Peyer's patch (tissue), 4 donors: ENCODE data around the gene ATP4A.

ENCODE experiments used
- POLR2A ChIP-seq, 2 donors: fragments of 450-650 bp; IDR thresholded peaks; one replicate each; pipeline ENCODE4 v1.5.1; 2017; ENCODE audit warnings: antibody characterized with exemption in 2 of 2, mild to moderate bottlenecking in 2 of 2, moderate library complexity in 2 of 2
- TF ChIP-seq, protein P1 (sequence below), 6 experiments: fragments of 450-650 bp in 4 of 6; fragments of 200-600 bp in 2 of 6; sonication (generic) in 1 of 6; IDR thresholded peaks; one replicate each; pipeline ENCODE4 v1.5.1; 2017 to 2019; ENCODE audit warnings: antibody characterized with exemption in 6 of 6, mild to moderate bottlenecking in 3 of 6, moderate library complexity in 1 of 6

GRCh38 chr19:35545855-35546381 is 17.5 kb downstream of the ATP4A start:
- TF ChIP-seq, protein P1, sequence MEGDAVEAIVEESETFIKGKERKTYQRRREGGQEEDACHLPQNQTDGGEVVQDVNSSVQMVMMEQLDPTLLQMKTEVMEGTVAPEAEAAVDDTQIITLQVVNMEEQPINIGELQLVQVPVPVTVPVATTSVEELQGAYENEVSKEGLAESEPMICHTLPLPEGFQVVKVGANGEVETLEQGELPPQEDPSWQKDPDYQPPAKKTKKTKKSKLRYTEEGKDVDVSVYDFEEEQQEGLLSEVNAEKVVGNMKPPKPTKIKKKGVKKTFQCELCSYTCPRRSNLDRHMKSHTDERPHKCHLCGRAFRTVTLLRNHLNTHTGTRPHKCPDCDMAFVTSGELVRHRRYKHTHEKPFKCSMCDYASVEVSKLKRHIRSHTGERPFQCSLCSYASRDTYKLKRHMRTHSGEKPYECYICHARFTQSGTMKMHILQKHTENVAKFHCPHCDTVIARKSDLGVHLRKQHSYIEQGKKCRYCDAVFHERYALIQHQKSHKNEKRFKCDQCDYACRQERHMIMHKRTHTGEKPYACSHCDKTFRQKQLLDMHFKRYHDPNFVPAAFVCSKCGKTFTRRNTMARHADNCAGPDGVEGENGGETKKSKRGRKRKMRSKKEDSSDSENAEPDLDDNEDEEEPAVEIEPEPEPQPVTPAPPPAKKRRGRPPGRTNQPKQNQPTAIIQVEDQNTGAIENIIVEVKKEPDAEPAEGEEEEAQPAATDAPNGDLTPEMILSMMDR (IDR thresholded peaks at IDR 0.05): no peak
- TF ChIP-seq POLR2A (IDR thresholded peaks at IDR 0.05): no peak
